ENCODE data around the gene HNRNPA3.

HNRNPA3 gene

DNA sequence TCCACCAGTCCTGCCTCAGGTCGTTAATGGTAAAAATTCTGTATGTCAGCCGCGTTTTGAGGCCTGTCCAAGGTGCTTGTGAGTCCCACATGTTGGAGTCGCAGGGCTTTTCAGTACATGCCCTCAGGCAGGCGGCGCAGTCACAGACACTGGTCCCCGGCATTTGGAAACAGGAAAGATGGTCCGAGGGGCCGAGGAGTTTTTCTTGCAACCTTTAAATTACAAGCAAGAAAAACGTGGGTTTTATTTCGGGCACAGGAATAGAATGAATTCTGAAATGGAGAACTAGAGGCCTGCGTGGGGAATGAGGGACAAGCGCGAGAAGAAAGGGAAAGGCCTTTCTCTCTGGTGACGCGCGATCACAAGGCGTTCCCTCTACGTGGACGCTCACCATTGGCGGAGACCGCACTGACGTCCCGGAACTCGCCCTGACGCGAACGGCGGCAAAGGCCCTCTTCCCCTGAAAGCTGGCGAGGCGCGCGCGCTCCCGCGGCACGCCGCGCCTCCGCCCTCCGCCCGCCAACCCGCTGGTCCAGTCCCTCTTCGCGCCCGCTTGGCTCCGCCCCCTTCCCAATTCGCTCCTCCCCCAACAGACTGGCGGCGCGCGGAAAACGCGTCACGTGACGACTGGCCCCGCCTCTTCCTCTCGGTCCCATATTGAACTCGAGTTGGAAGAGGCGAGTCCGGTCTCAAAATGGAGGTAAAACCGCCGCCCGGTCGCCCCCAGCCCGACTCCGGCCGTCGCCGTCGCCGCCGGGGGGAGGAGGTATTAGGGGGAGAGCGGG, at the start of gene HNRNPA3:
TSS of gene HNRNPA3 (plus strand) at position 689 of the 785 bp plus-strand sequence. CDS start at position 695, 6 bp downstream.
- no peaks in the 10 kb centered on the region for H3K9me3 ChIP-seq (ENCODE audit: control insufficient read depth in 2 of 2, low read length in 2 of 2)
- H3K9ac ChIP-seq (ENCODE audit: low read depth in 1 of 2, low read length in 2 of 2), result peak within 1 kb of the TSS; percentile 87 to 94
- peak within 1 kb of the TSS; percentile 83 to 94 for H3K4me3 ChIP-seq (ENCODE audit: low read length in 2 of 2)
- H3K4me1 ChIP-seq (ENCODE audit: control insufficient read depth in 2 of 2, insufficient read depth in 2 of 2, low read length in 2 of 2), result peaks cover 17 to 29% of the 10 kb centered on the region in 2 donors
- H3K36me3 ChIP-seq (ENCODE audit: control insufficient read depth in 2 of 2, insufficient read depth in 2 of 2, low read length in 2 of 2), result peaks cover 14 to 19% of the 10 kb centered on the region in 2 donors
- H3K27ac ChIP-seq (ENCODE audit: low read depth in 2 of 2, low read length in 2 of 2), result peak within 1 kb of the TSS; percentile 99
- no peaks in the 10 kb centered on the region for H3K27me3 ChIP-seq (ENCODE audit: control insufficient read depth in 2 of 2, insufficient read depth in 2 of 2, low read length in 2 of 2)

DNA sequence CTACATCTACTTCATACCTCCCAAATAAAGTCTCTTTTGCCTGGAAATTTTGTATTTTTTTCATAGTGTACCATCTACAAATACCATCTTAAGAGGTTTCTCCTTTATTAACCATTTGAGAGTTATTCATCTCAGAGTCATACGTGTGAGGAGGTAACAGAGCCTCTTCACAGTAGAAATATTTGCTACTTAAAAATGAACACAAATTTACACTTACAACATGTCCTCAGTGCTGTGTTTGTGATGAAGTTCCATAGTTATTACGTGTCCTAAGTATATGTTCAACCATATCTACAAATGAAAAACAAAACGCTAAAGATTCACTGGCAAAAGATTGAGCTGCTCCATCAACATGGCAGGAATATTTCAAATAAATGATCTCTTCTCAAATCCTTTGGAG, 48.5 kb upstream of the HNRNPA3 start:
- Histone ChIP-seq H3K9ac (ENCODE audit: low read depth in 1 of 2, low read length in 2 of 2) (peak overlapping the region in 1 of 2 donors; percentile 69), H3K4me3 (ENCODE audit: low read length in 2 of 2) (peak overlapping the region in 1 of 2 donors; percentile 78)

DNA sequence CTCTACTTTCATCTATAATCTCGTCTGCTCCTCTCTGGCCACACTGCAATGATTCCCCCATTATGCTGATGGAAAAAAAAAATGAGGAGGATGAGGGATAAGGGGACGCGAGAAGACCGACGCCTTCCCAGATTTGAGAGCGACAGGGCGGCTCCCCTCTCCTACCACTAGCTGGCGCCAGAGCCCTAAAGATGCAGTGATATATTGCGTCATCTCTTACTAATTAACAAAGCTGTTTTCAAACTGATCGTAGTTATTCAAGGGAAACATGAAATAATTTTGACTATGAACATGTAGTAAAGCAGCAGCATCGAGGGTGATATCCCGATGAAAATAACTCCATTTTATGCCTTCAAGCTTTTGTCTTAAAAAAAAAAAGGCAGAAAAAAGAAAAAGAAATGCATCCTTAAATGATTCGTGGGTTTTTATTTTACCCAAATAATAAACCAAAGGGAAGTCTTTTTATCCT, 48.0 kb upstream of the HNRNPA3 start:
- Histone ChIP-seq H3K4me1 (ENCODE audit: control insufficient read depth in 2 of 2, insufficient read depth in 2 of 2, low read length in 2 of 2) (peaks cover 13 to 22% of the 10 kb centered on the region in 2 donors), H3K27me3 (ENCODE audit: control insufficient read depth in 2 of 2, insufficient read depth in 2 of 2, low read length in 2 of 2) (no peaks in the 10 kb centered on the region), H3K9ac (ENCODE audit: low read depth in 1 of 2, low read length in 2 of 2) (peak overlapping the region; percentile 69 to 71), H3K9me3 (ENCODE audit: control insufficient read depth in 2 of 2, low read length in 2 of 2) (no peaks in the 10 kb centered on the region), H3K4me3 (ENCODE audit: low read length in 2 of 2) (peak overlapping the region; percentile 78), H3K36me3 (ENCODE audit: control insufficient read depth in 2 of 2, insufficient read depth in 2 of 2, low read length in 2 of 2) (no peaks in the 10 kb centered on the region), H3K27ac (ENCODE audit: low read depth in 2 of 2, low read length in 2 of 2) (peak overlapping the region; percentile 83 to 90)

More for the DNA sequence above, 48.5 kb upstream of the HNRNPA3 start:
- Histone ChIP-seq H3K4me1 (ENCODE audit: control insufficient read depth in 2 of 2, insufficient read depth in 2 of 2, low read length in 2 of 2) (peaks cover 13 to 22% of the 10 kb centered on the region in 2 donors), H3K27ac (ENCODE audit: low read depth in 2 of 2, low read length in 2 of 2) (no peak overlapping the region), H3K9me3 (ENCODE audit: control insufficient read depth in 2 of 2, low read length in 2 of 2) (no peaks in the 10 kb centered on the region), H3K27me3 (ENCODE audit: control insufficient read depth in 2 of 2, insufficient read depth in 2 of 2, low read length in 2 of 2) (no peaks in the 10 kb centered on the region), H3K36me3 (ENCODE audit: control insufficient read depth in 2 of 2, insufficient read depth in 2 of 2, low read length in 2 of 2) (no peaks in the 10 kb centered on the region)

DNA sequence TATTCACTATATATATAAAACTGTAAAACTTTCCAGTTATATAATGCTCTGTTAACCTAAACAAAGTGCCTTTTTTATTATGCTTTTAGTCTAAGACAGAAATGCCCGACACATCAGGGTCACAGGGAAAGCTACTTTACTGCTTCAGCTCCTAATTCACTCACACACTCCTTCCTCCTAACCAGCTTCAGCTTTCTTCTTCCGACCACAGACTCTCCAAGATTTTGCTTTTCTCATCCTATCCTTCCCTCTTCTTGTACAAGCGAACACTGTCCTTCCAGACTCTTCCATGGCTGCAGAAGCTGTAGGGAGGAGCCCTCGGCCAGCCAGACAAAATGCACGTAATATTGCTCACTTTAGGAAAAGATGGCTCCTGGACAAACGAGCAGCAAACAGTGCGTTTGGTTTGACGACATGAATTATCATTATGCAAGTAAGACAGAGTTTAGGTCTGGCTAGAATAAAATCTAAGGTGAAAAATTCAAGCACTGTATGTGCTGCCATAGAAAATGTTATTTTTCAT, 47.5 kb upstream of the HNRNPA3 start:
- Histone ChIP-seq H3K9me3 (ENCODE audit: control insufficient read depth in 2 of 2, low read length in 2 of 2) (no peaks in the 10 kb centered on the region), H3K9ac (ENCODE audit: low read depth in 1 of 2, low read length in 2 of 2) (peak overlapping the region; percentile 69 to 71), H3K4me3 (ENCODE audit: low read length in 2 of 2) (peak overlapping the region; percentile 78)

DNA sequence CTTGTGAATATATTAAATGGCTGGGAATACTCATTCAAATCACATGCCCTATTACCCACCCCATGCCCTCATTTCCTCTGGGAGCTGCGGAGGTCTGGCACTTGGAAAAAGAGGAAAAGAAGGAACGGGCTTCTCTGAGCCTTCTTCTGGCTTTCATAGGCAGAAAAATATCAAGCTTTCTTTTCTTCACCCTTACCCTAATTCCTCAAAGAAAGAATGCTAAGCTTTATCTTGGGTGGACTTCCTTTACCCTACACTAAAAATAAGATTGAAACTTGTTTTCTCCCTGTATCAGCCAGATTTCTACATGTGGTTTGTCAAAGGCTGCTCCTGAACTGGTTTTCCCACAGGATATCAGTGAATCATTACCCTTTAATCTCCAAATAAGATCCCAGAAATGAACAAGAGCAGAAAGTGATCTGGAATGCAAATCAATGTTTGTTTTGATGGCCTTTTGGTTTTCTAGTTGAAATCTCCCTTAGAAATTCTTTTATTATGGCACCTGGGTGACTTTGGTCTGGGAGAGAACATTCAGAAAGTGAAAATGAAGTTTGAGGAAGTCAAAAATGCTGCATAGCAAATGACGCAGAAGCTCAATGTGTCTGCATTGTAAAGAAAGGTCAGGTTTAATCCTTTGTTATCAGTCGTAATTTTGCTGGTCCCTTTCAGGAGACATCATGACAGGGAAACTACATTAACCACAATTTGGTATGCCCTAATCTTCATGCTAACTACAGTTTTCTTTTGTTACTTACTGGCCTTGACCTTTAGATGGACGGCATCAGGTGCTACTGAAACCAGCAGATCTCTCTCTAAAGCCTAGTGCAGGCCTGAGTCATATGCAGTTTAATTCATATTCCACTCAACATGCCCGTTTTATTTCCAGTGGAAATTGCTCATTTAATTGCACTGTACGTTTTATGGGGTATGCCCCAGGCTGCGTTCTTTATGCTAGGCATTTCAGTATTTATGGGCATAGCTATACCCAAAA, 46.6 kb upstream of the HNRNPA3 start:
- Histone ChIP-seq H3K9me3 (ENCODE audit: control insufficient read depth in 2 of 2, low read length in 2 of 2) (no peaks in the 10 kb centered on the region), H3K4me3 (ENCODE audit: low read length in 2 of 2) (peak overlapping the region; percentile 47 to 78), H3K27ac (ENCODE audit: low read depth in 2 of 2, low read length in 2 of 2) (peak overlapping the region; percentile 83 to 90), H3K27me3 (ENCODE audit: control insufficient read depth in 2 of 2, insufficient read depth in 2 of 2, low read length in 2 of 2) (no peaks in the 10 kb centered on the region), H3K4me1 (ENCODE audit: control insufficient read depth in 2 of 2, insufficient read depth in 2 of 2, low read length in 2 of 2) (peaks cover 16 to 22% of the 10 kb centered on the region in 2 donors), H3K36me3 (ENCODE audit: control insufficient read depth in 2 of 2, insufficient read depth in 2 of 2, low read length in 2 of 2) (no peaks in the 10 kb centered on the region), H3K9ac (ENCODE audit: low read depth in 1 of 2, low read length in 2 of 2) (peak overlapping the region; percentile 44 to 69)

More for the DNA sequence above, 47.5 kb upstream of the HNRNPA3 start:
- H3K27me3 ChIP-seq (ENCODE audit: control insufficient read depth in 2 of 2, insufficient read depth in 2 of 2, low read length in 2 of 2), result no peaks in the 10 kb centered on the region
- H3K4me1 ChIP-seq (ENCODE audit: control insufficient read depth in 2 of 2, insufficient read depth in 2 of 2, low read length in 2 of 2), result peaks cover 13 to 22% of the 10 kb centered on the region in 2 donors
- no peaks in the 10 kb centered on the region for H3K36me3 ChIP-seq (ENCODE audit: control insufficient read depth in 2 of 2, insufficient read depth in 2 of 2, low read length in 2 of 2)
- H3K27ac ChIP-seq (ENCODE audit: low read depth in 2 of 2, low read length in 2 of 2), result peak overlapping the region; percentile 83 to 90

DNA sequence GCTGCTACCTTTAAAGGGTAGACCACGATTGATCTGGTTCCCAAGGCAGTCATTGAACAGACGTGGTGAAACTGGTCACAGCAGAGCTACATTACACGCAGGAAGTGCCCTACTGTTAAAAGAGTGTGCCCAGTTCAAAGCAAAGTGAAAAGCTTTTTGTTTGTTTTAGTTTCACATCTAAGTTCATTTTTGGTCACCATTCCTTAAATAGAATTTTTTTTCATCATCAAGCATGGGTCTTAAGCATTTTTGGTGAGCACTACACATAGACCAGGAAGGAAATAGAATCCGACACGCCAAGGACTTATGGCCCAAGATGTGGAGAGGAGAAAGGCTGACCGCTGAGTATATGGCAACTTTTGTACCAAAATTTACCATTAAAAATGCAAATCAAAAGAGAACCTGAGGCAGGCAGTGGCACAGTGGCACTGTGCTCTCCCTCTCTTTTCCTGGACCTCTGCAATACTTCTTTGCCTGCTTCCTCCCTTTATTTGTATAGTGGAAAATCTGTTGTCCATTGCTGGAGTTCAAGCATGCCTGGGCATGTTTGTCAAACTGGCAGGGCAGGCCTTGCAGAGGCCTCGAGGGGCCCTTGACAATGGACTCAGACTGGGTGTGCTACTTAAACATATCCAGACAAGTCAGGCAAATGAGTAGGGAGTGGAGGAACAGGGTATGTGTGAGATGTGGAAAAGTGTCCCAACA, 42.6 kb upstream of the HNRNPA3 start:
- no peaks in the 10 kb centered on the region for H3K9me3 ChIP-seq (ENCODE audit: control insufficient read depth in 2 of 2, low read length in 2 of 2)

DNA sequence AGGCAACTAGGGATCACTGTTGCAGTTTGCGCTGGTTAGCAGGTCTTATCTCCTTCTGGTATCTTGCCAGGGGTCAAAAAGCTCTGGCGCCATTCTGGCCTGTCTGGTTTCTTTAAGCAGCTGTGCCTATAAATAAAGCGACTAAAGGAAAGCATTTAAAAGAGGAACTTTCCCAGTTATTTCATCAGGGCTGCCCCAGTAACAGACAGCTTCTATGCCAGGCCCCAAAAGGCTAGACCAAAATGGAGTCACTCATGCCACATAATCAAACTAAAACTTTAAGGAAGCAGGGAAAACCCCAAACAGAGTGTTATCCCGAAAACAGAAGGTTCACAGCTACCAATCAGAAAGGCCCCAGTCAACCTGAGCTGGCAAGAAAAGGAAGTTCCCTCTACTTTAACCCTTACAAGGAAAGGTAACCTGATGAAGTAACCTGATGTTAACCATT, 41.2 kb upstream of the HNRNPA3 start:
- Histone ChIP-seq H3K4me1 (ENCODE audit: control insufficient read depth in 2 of 2, insufficient read depth in 2 of 2, low read length in 2 of 2) (peaks cover 5 to 10% of the 10 kb centered on the region in 2 donors), H3K9me3 (ENCODE audit: control insufficient read depth in 2 of 2, low read length in 2 of 2) (no peaks in the 10 kb centered on the region), H3K27me3 (ENCODE audit: control insufficient read depth in 2 of 2, insufficient read depth in 2 of 2, low read length in 2 of 2) (no peaks in the 10 kb centered on the region), H3K36me3 (ENCODE audit: control insufficient read depth in 2 of 2, insufficient read depth in 2 of 2, low read length in 2 of 2) (no peaks in the 10 kb centered on the region), H3K9ac (ENCODE audit: low read depth in 1 of 2, low read length in 2 of 2) (no peak overlapping the region), H3K27ac (ENCODE audit: low read depth in 2 of 2, low read length in 2 of 2) (no peak overlapping the region), H3K4me3 (ENCODE audit: low read length in 2 of 2) (no peak overlapping the region)

More for the DNA sequence above, 42.6 kb upstream of the HNRNPA3 start:
- H3K36me3 ChIP-seq (ENCODE audit: control insufficient read depth in 2 of 2, insufficient read depth in 2 of 2, low read length in 2 of 2), result no peaks in the 10 kb centered on the region
- H3K4me1 ChIP-seq (ENCODE audit: control insufficient read depth in 2 of 2, insufficient read depth in 2 of 2, low read length in 2 of 2), result peaks cover 19 to 20% of the 10 kb centered on the region in 2 donors
- H3K27me3 ChIP-seq (ENCODE audit: control insufficient read depth in 2 of 2, insufficient read depth in 2 of 2, low read length in 2 of 2), result no peaks in the 10 kb centered on the region
- H3K4me3 ChIP-seq (ENCODE audit: low read length in 2 of 2), result no peak overlapping the region
- no peak overlapping the region for H3K27ac ChIP-seq (ENCODE audit: low read depth in 2 of 2, low read length in 2 of 2)
- no peak overlapping the region for H3K9ac ChIP-seq (ENCODE audit: low read depth in 1 of 2, low read length in 2 of 2)

DNA sequence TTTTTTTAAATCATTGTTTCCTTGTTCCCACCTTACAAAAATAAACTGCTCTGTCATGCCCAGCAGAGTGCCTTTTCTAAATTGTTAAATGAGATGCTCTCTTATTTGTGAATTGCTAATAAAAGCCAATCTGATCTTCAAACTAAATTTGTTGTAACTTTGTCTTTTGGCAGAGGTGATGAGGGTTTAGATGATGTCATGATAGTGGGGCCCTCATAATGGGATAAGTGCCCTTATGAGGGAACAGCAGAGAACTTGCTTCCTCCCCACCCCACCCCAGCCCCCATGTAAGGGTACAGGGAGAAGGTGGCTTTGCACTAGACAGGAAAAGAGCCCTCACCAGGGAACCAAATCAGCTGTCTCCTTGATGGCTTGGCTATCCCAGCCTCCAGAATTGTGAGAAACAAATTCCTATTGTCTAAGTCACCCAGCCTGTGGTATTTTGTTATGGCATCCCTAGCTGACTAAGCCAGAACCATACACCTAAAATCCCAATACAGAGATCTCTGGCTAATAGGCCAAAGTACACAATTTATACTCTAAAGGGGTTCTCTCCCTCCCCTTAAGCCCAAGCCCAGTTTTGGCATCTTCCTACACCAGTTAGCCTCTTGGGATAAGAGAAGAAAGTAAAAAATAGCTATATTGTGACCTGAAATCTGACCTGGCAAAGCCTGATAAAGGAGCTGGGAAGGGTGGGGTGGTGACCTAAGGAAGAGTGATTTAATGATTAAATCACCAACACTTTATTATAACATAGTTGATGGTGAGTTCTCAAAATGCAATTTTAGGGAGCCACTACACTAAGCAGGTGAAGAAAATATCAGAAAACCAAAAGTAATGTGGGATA, 40.3 kb upstream of the HNRNPA3 start:
- Histone ChIP-seq H3K4me3 (ENCODE audit: low read length in 2 of 2) (no peak overlapping the region), H3K27me3 (ENCODE audit: control insufficient read depth in 2 of 2, insufficient read depth in 2 of 2, low read length in 2 of 2) (no peaks in the 10 kb centered on the region), H3K27ac (ENCODE audit: low read depth in 2 of 2, low read length in 2 of 2) (no peak overlapping the region), H3K4me1 (ENCODE audit: control insufficient read depth in 2 of 2, insufficient read depth in 2 of 2, low read length in 2 of 2) (peaks cover 0 to 10% of the 10 kb centered on the region in 2 donors), H3K36me3 (ENCODE audit: control insufficient read depth in 2 of 2, insufficient read depth in 2 of 2, low read length in 2 of 2) (no peaks in the 10 kb centered on the region), H3K9me3 (ENCODE audit: control insufficient read depth in 2 of 2, low read length in 2 of 2) (no peaks in the 10 kb centered on the region), H3K9ac (ENCODE audit: low read depth in 1 of 2, low read length in 2 of 2) (no peak overlapping the region)
